HG03460 (cell line): Measurements from ENCODE around the gene RETN.

ENCODE experiments used
- ATAC-seq: cut with Tn5 transposase; IDR thresholded peaks from one replicate; pipeline ENCODE4 v1.9.1; 2021; ENCODE audit not compliant: unreplicated experiment

RETN gene

DNA sequence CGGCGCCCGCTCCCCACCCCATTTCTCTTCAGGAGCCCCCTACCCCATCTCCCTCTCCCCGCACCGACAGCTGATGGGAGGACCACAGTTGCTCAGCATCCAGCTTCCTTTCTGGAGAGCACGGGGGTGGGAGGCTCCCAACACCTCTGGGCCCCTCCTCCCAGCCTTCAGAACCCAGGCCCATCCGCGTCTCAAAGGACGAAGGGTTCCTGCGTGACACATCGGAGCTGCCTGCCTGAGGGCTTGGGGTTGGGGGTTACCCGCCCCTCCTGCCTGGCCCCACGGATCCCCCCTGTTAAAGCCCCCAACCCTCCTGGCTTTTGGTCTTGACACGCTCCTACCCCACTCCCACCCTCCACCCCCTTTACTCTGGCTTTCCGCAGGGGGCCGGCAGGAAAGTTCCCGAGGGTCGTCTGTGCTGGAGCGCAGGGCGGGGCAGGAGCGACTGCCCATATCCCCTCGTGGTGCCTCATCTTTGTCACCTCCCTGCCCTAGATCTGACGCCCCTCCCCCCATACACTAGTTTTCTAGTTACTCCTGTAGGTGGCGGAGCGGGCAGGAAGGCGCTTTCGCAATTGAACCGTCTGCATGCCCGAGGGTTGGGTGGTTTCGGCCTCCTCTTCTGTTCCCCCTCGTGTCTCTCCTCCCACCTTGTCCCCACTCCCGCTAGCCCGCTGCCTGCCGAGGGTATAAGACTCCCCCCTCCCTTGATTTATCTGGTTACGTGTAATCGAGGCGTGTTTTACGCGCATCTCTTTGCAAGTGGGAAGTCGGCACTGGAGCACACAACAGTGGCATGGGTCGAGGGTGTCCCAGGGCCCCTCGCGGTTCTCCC, 12.7 kb downstream of the RETN start:
- ATAC-seq: no peak

- no peak for ATAC-seq
Observed at GRCh38 chr19:7682175-7682855, 13.5 kb downstream of the RETN start.

DNA sequence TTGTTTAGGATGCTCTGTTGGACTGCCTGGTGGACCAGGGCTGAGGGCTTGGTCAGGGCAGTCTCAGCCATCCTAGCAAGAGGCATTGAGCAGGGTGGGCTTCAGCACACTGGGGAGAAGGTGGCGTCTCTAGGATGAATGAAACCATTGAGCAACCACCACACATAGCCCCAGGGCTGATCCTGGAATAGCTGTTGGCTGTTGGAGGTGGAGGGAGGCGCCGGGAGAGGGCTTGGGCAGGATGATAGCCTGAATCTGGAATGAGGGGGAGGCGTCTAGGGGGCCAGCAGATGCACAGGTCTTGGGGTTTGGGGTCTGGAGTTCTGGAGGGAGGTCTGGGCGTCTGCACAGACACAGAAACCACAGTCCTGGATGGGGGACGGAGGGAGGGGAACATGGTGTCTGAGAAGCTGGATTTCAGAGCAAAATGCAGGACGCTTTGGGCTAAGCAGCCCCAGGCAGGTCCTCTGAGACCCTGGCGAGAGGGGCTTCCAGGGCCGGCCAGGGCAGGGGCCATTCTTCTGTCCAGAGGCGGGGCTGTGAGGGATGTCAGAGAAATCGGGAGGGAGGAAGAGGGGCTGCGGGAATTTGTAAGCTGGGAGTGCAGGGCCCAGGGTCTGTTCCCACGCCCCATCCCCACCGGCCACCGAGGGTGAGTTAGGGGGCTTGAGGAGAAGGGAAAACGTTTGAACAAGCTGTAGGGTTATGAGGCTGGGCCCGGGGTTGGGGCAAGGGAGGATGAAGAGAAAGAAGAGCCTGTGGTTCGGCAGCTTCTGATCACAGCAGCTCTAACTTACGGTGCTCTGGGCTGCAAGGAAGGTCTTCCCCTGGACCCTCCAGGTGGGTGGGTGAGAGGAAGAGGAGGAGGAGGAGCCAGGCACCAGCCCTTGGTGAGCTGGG, 16.9 kb downstream of the RETN start:
- no peak for ATAC-seq

DNA sequence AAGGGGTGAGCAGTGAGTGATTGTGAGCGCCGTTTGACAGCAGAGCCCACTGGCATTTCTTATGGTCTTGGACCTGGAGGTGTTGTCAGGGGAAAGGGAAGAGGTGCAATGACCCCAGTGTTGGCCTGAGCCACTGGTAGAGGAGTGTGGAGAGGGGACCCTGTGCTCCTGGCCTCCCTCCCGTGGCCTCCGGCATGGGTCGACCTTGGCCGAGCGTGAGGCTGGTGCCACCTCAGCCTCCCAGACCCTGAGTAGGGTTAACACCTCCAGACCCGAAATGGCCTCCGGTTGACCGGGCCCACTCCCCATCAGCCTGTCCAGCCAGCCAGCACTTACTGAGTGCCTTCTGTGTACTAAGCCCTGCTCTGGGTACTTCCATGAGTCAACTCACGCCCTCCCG, 18.3 kb downstream of the RETN start:
- no peak for ATAC-seq

GRCh38 chr19:7689165-7689564, 20.3 kb downstream of the RETN start:
- ATAC-seq: no peak

- no peak for ATAC-seq
Observed at GRCh38 chr19:7690779-7691258, 22.0 kb downstream of the RETN start.

DNA sequence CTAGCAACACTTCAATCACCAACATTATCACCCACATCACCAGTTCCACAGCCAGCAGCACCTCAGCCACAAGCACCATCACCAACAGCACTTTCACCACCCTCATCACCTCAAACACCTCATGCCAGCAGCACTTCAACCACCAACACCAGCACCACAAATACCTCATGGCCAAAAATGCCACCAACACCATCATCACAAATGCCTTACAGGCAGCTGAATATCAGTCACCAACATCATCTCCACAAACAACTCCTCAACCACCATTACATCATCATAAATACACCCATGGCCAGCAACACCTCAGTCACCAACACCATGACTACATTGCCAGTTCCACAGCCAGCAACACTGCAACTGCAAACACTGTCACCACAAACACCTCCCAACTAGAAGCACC, 22.6 kb downstream of the RETN start:
- ATAC-seq: no peak

GRCh38 chr19:7692417-7693088, 23.7 kb downstream of the RETN start:
- ATAC-seq: no peak

DNA sequence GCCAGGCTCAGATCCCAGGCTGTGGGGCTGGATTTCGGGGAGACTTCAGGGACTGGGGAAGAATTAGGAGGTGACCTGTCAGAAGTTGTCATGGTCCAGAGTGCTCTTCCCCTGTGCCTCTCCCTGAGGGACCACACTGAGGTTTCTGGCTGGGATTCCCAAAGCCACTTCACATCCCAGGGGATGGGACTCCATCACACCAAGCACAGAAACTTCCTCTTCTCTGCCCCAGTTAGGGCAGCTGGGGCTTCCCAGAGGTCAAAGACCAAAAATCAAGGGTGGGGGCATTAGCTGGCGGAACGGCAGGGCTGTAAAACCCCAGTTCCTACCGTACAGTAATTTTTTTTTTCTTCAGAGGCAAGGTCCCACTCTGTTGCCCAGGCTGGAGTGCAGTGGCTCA, 25.6 kb downstream of the RETN start:
- no peak for ATAC-seq

DNA sequence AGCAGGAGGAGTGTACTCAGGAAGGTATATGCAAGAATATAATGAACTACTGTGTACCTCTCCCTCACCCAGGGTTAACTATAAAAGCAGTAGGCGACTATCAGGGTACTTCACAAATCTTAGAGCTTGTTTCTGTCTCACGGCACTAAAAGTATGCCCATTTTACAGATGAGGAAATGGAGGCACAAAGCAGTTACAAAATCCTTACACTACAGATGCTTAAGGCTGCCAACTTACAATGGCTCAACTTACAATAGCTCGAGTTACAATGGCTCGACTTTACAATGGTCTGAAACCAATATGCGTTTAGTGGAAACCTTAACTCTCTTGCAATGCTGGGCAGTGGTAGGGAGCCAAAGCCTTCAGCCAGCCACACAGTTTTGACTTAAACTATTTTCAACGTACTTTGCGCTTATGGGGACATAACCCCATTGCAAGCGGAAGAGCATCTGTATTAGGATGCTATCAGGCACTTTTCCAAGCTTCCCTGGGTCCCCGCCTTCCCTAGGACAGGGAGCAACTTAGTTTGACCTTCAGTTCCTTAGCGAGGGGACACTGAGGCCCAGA, 29.0 kb downstream of the RETN start:
- ATAC-seq: no peak

- no peak for ATAC-seq
Observed at GRCh38 chr19:7698583-7698982, 29.7 kb downstream of the RETN start.

DNA sequence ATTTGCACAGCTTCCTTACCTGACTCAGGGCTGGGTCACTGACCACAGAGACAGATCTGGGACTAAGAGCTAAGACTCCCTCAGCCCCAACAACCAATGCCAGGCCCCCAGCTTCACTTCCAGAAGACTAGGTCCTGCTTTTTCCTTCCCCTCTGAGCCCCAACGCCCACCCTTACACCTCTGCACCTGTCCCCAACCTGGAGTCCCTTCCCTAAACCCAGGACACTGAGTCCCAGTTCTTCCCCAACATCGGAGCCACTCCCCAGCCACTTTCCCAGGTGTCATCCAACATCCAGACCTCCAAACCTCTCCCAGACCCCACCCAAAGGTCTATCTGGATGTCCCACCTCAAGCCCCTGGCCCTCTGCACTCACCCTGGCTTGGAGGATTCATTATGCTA, 30.2 kb downstream of the RETN start:
- ATAC-seq: no peak

DNA sequence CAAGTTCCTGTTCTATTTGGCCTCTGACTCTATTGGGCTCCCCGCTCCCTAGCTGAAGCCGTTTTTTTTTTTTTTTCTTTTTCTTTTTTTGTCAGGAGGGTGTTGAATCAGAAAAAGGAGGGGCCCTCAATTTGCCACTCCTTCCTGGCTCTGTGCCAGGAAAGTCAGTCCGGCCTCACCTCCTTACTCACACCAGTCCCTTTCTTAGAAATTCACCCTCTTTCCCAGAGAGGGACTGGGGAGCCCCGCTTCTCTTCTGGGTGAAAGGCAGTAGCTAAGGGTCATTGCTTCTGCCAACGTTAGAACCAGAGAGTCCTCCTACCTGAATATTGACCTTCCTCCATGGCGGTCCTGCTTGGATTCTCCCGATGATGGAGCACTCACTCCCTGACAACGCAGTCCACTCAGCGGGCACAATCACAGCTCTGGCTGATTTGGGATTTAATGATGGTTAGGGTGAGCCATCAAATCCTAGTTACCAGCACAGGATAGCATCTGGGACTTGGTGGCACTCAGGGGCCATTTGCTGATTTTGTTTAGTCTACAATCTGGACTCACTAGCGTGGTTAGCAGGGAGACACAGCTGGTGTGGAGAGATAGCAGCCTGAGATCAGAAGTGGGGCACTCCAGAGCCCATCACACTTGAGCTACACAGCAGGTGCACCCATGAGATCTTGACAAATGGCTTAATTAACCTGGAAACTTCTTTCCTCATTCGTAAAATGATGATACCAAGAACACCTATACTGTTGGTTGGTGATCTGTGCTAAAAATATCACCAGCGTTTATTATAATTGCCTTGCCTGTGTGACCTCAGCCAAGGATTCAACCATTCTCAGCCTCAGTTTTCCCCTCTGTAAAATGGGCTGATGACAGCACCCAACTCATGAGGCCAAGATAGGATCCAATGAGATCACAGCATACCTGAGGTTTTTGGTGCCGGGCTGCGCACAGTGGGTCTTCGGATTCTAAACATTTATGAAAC, 30.9 kb downstream of the RETN start:
- no peak for ATAC-seq

GRCh38 chr19:7701049-7701653, 32.3 kb downstream of the RETN start:
- ATAC-seq: no peak

DNA sequence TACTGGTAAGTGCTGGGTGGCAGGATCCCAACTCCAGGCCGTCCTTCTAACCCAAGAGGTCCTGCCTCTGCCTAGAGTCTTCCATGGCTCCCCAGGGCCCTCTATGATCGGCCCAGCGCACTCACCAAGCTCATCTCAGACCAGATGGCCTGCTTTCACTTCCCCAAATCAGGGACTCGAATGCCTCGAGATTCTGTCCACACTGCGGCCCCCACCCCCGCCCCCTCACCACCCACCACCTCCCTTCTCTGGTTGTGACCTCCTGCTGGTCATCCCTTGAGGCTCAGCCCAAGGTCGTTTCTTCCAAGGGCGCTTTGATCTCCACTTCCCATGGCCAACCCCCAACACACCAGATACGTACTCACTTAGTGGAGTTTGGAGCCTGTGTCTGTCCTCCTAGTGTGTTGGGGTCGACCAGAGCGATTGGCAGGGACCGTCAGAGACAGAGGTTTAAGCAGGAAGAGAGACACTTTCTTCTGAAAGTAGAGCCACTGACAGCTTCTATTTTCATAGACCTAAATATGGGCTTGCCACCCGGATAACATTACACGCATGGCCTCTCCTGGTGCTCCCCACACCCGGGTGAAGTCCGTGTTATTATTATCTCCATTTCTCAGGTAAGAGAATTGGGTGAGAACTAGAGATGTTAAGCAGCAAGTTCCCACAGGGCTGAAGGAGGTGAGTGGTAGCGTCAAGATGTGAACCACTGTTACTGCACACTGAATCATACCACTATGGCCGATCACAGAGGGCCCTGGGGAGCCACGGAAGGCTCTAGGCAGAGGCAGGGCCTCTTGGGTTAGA, 33.0 kb downstream of the RETN start, which contains the start of gene FCER2:
Gene FCER2 (minus strand): TSS at position 478 of the 804 bp plus-strand sequence. CDS start 2,371 bp downstream, outside the sequence.
- ATAC-seq: peak; percentile 45

- ATAC-seq: no peak
Observed at GRCh38 chr19:7703332-7703731, 34.5 kb downstream of the RETN start.

DNA sequence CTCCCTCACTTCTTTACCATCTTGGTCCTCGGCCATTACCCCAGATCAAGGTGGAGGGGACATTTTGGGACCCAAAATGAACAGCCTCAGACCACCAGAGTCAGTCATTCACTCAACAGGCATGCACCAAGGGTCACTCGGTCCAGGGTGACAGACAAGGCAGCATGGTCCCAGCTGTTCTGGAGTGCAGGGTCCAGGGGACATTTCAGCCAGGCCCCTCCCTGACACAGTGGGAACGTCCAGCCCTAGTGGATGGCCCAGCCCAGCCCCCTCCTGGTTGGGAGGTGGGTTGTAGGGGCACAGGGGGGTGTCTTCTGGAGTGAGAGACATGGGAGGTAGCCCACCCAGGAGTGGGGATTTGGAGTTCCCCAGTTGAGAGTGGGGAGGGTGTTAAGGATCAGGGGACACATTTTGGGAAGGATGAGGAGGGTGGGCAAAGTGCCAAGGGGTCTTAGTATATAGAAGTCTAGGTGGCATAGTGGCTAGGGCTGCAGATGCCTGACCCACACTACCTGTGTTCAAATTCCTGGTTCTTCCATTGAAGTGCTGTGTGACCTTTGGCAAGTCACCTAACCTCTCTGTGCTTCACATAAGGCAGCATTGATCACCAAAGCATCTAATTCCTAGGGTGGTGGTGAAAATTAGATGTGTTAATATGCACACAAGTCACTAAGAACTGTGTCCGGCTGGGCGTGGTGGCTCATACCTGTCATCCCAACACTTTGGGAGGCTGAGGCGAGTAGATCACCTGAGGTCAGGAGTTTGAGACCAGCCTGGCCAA, 35.6 kb downstream of the RETN start:
- ATAC-seq: no peak
